GM10847 (cell line): ENCODE data around the gene ADRA2A.

Experiments used
- POLR2A ChIP-seq: IDR thresholded peaks from 2 replicates; pipeline ENCODE4 v1.6.1; 2011; ENCODE audit not compliant: insufficient read length; ENCODE audit errors: extremely low read depth

Gene ADRA2A

GRCh38 chr10:111098679-111099437 is 22.0 kb downstream of the ADRA2A start:
- no peak for TF ChIP-seq POLR2A

GRCh38 chr10:111100198-111100597 is 23.4 kb downstream of the ADRA2A start:
- no peak for TF ChIP-seq POLR2A

GRCh38 chr10:111101796-111102195 is 25.0 kb downstream of the ADRA2A start:
- TF ChIP-seq POLR2A = no peak

GRCh38 chr10:111102359-111102837 is 25.6 kb downstream of the ADRA2A start:
- TF ChIP-seq POLR2A = no peak

- no peak for TF ChIP-seq POLR2A
Measured at GRCh38 chr10:111103196-111103840, 26.5 kb downstream of the ADRA2A start.

GRCh38 chr10:111104811-111105210 is 28.0 kb downstream of the ADRA2A start:
- TF ChIP-seq POLR2A = no peak

- TF ChIP-seq POLR2A = no peak
Measured at GRCh38 chr10:111106081-111106480, 29.3 kb downstream of the ADRA2A start.

GRCh38 chr10:111107023-111107422 is 30.2 kb downstream of the ADRA2A start:
- TF ChIP-seq POLR2A = no peak

- TF ChIP-seq POLR2A = no peak
Measured at GRCh38 chr10:111107846-111108245, 31.0 kb downstream of the ADRA2A start.

GRCh38 chr10:111108441-111108840 is 31.6 kb downstream of the ADRA2A start:
- TF ChIP-seq POLR2A = no peak

- TF ChIP-seq POLR2A = no peak
Measured at GRCh38 chr10:111109501-111110242, 32.8 kb downstream of the ADRA2A start.

- TF ChIP-seq POLR2A = no peak
Measured at GRCh38 chr10:111110771-111111170, 33.9 kb downstream of the ADRA2A start.

- no peak for TF ChIP-seq POLR2A
Measured at GRCh38 chr10:111112333-111112732, 35.5 kb downstream of the ADRA2A start.

- TF ChIP-seq POLR2A = no peak
Measured at GRCh38 chr10:111113238-111113960, 36.6 kb downstream of the ADRA2A start.
